Spleen (tissue), 7 donors: ENCODE measurements around the gene DTNB.

ENCODE experiments used
- CTCF ChIP-seq, 11 experiments: fragments of 200-600 bp in 7 of 11; fragments of 450-650 bp in 4 of 11; sonication (generic) in 4 of 11; IDR thresholded peaks in 8 of 11; conservative IDR thresholded peaks in 3 of 11; 1 replicate in 7 of 11; 2 replicates in 4 of 11; pipeline versions ENCODE4 v1.4.0 to v1.8.0; 2016 to 2021; ENCODE audit warnings: antibody characterized with exemption in 11 of 11, inconsistent platforms in 4 of 11, mild to moderate bottlenecking in 1 of 11
- POLR2A ChIP-seq, 3 donors: fragments of 450-650 bp; IDR thresholded peaks; one replicate each; pipeline ENCODE4 v1.5.1; 2017; ENCODE audit warnings: antibody characterized with exemption in 3 of 3, mild to moderate bottlenecking in 1 of 3
- POLR2AphosphoS5 ChIP-seq, 3 donors: sonication (generic); formaldehyde crosslinking; IDR thresholded peaks; one replicate each; pipeline ENCODE4 v1.5.1; 2017; ENCODE audit warnings: antibody characterized with exemption in 3 of 3
- donor health status: DM: no; HTN: no; CAD: no; lungs with moderate emphysema.
- donor health status: DM: no; HTN: no; CAD: no.
- donor health status: DM: no; HTN: no; CAD: no.

- no peak for TF ChIP-seq POLR2A (IDR thresholded peaks at IDR 0.05)
- no peak for TF ChIP-seq CTCF (IDR thresholded peaks at IDR 0.05 in 8 of 11, conservative IDR thresholded peaks at IDR 0.05 in 3 of 11)
- TF ChIP-seq POLR2AphosphoS5 (IDR thresholded peaks at IDR 0.05) = no peak
Observed at GRCh38 chr2:25470806-25471205, 202.6 kb downstream of the DTNB start.
